GM18520 (cell line): ENCODE results near the gene CTDSP1.

Experiments used
- ATAC-seq: cut with Tn5 transposase; IDR thresholded peaks from one replicate; pipeline ENCODE4 v1.9.1; 2021; ENCODE audit not compliant: unreplicated experiment

The CTDSP1 gene

DNA sequence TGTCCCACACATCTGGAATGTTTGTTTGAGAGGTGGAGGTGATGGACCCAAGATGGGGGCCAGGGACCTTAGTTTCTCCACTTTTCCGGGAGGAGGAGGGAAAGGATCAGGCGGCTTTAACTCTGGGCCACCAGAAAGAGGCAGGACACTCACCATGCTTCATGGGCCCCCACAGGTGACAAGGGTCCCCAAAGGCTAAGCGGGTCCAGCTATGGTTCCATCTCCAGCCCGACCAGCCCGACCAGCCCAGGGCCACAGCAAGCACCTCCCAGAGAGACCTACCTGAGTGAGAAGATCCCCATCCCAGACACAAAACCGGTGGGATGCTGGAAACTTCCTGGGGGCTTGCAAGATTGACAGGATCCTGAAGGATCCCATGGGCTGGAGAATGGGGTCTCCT is 16.9 kb upstream of the CTDSP1 start:
- ATAC-seq = no peak

DNA sequence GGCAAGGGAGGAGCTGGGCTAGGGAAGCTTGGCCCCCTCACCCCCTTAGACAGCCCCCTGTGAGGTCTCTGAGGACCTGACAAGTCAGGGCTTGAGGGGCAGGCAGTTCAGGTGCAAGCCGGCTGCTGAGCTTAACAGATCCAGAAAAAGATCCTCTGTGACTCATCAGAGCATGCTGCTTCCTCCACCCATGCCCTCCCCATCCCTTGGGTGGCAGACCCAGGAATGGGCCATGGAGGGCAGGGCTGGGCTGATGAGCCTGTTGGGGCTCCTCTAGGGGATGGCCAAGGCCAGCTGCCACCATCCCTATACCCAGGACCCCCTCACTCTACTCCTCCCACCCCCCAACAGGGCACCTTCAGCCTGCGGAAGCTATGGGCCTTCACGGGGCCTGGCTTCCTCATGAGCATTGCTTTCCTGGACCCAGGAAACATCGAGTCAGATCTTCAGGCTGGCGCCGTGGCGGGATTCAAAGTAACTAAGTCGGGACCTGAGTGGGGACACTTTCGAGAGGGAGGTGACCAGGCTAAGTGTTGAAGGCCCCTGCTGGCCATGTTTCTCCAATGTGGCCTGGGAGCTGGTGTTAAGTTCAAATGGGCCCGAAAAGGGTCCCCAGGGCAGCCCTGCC is 15.7 kb upstream of the CTDSP1 start:
- no peak for ATAC-seq

DNA sequence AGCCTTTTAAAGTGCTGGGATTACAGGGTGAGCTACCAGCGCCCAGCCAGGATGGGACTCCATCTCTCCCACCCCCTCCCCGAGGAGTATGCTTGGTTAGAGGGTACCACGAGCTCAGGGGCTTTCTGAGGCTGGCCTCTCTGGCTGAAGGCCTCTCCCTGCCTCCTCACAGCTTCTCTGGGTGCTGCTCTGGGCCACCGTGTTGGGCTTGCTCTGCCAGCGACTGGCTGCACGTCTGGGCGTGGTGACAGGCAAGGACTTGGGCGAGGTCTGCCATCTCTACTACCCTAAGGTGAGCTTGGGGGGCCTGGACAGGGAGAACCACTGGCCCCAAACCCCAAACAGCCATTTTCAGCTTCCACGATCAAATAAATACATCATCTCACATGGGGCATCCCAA is 14.7 kb upstream of the CTDSP1 start:
- no peak for ATAC-seq

DNA sequence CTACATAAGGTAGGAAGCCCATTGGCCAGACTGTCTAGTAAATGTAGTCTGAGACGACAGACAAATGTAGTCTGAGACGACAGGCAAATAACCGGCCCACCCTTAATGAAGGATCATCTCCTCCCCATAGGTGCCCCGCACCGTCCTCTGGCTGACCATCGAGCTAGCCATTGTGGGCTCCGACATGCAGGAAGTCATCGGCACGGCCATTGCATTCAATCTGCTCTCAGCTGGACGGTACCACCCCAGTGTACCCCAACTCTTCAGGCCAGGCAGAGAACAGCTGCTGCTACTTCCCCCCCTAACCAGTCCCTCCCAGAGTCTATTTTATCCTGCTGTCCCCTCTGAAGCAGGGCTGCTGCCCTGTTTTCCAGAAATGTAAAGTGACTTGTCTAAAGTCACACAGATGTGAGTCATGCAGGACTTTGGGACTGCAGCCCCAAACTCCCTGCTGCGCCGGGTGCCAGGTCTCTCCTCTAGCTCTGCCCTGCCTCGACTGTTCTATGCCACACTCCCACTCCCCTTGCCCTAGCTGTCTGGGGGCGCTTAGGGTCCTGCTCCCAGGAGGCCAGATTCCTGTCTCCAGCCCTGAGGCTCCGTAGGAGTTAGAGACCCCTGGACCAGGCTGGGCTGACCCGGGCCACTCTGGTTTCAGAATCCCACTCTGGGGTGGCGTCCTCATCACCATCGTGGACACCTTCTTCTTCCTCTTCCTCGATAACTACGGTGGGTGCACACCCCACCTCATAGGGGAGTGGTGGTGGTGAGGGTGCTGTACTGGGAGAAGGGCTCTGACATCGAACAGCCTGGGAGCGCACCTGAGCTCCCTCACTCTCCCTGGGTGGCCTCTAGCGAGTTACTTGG is 12.9 kb upstream of the CTDSP1 start:
- ATAC-seq = no peak

DNA sequence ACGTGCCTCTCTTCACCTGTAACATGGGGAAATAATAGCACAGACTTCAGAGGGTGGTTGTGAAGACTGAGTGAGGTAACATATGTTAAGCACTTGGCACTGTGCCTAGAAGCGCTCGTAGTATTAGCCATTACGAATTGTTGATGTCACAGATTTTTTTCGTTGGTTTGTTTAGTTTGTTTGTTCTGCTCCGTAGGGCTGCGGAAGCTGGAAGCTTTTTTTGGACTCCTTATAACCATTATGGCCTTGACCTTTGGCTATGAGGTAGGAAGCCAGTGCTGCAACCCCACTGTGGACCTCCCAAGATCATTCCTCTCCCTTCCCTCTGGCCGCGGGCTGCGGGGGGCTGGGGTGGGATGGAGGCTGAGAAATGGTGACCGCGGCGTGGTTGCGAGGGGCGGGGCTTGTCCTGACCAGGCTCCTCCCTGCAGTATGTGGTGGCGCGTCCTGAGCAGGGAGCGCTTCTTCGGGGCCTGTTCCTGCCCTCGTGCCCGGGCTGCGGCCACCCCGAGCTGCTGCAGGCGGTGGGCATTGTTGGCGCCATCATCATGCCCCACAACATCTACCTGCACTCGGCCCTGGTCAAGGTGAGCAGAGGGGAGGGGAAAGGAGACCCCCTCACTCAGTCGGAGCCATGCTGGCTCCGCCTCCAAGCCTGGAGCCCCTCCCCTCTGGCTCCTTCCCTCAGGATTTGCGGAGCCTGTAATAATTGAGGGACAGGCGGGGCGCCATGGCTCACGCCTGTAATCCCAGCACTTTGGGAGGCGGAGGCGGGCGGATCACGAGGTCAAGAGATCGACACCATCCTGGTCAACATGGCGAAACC is 12.1 kb upstream of the CTDSP1 start:
- no peak for ATAC-seq

DNA sequence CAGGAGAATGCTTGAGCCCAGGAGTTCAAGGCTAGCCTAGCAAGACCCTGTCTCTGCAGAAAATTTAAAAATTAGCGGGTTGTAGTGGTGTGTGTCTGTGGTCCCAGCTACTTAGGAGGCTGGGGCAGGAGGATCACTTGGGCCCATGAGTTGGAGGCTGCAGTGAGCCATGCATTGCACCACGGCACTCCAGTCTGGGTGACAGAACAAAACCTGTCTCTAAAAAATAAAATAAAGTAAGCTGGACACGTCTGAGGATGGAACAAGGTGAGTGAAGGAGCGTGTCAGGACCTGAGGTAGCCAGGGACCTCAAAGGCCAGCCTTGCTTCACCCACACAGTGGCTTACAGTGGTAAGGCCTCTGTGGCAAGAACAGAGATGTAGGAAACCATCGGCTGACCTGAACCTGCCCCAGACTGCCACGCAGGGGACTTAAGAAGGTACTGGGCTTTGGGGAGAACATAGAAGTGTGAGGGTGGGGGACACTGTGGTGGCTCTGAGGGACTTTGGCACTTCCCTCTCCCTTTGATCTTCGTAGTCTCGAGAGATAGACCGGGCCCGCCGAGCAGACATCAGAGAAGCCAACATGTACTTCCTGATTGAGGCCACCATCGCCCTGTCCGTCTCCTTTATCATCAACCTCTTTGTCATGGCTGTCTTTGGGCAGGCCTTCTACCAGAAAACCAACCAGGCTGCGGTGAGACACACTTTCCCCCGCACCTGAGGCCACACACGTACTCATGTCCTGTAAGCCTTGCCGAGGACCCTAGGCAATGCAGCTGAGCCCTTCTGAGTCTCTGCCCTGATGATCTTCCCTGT is 10.1 kb upstream of the CTDSP1 start:
- ATAC-seq = no peak

DNA sequence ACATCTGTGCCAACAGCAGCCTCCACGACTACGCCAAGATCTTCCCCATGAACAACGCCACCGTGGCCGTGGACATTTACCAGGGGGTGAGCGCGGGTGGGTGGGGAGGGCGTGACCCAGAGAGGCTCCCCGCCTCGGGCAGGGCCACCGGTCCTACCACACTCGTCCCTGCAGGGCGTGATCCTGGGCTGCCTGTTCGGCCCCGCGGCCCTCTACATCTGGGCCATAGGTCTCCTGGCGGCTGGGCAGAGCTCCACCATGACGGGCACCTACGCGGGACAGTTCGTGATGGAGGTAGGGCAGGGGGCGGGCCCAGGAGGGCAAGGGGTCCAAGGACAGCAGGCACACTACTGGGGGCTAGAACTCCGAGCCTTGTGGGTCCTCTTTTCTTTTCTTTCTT is 8.5 kb upstream of the CTDSP1 start:
- ATAC-seq = no peak

DNA sequence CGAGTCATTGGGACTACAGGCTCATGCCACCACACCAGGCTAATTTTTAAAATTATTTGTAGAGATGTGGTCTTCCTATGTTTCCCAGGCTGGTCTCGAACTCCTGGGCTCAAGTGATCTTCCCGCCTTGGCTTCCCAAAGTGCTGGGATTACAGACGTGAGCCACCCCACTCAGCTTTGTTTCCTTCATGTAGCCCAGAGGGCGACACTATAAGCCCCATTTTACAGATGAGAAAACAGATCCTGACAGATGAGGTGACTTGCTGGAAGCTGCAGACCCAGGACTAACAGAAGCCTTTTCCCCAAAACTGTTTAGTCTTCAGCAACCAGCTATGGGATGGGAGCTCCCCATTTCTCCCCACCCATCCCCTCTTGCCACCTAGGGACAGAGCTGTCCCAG is 7.2 kb upstream of the CTDSP1 start:
- ATAC-seq = no peak

DNA sequence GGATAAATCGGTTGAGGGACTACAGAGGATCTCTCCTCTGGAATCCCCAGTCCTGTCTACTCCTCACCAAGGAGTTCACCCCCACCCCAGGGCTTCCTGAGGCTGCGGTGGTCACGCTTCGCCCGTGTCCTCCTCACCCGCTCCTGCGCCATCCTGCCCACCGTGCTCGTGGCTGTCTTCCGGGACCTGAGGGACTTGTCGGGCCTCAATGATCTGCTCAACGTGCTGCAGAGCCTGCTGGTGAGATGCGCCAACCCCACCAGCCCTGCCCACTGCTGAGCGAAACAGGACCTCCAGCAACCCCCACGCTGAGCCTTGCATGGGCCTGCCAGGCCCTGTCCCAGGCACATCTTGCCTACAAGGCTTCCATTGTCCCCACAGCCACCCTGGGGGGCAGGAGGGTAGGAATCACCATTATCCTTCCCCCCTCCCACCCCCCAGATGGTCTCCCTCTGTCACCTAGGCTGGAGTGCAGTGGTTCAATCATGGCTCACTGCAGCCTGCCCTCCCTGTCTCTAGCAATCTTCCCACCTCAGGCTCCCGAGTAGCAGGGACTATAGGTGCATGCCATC is 6.7 kb upstream of the CTDSP1 start:
- no peak for ATAC-seq

DNA sequence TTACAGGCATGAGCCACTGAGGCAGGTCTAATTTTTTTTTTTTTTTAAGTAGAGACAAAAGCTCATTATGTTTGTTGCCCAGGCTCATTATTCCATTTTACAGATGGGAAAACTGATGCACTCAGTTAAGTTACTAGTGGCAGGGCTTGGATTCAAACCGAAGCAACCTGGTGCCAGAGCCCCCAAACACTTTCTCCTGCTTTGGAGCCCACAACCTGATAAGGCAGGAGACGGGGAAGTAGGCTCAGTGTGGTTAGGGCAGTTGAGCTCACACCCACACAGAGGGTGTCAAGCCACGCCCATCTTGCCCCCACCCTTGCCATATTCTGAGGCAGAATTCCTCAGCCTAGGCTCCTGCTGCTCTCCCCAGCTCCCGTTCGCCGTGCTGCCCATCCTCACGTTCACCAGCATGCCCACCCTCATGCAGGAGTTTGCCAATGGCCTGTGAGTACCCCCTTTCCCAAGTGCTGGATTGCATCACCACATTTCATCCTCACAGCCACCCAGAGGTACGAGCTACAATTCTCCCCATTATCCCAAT is 5.8 kb upstream of the CTDSP1 start:
- no peak for ATAC-seq

DNA sequence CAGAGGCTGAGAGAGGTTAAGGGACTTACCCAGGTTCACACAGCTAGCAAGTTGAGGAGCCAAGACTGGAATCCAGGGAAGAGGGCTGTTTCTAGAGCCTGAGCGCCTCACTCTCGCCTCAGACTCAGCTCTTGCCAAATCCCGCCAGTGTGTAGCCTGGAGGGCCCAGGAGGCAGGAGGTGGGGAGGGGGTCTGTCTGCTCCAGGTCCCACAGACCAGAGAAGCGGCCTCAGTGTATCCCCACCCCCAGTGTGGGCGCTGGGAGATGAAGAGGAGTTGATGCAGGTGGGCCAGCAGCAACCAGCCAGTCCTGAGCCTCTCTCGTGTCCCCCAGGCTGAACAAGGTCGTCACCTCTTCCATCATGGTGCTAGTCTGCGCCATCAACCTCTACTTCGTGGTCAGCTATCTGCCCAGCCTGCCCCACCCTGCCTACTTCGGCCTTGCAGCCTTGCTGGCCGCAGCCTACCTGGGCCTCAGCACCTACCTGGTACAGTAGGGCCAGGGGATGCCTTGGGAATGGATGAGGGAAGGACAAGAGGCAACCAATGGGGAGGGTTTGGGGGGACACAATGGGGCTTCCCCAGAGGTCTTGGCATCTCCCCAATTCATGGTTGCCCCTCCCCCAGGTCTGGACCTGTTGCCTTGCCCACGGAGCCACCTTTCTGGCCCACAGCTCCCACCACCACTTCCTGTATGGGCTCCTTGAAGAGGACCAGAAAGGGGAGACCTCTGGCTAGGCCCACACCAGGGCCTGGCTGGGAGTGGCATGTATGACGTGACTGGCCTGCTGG is 5.2 kb upstream of the CTDSP1 start:
- no peak for ATAC-seq

DNA sequence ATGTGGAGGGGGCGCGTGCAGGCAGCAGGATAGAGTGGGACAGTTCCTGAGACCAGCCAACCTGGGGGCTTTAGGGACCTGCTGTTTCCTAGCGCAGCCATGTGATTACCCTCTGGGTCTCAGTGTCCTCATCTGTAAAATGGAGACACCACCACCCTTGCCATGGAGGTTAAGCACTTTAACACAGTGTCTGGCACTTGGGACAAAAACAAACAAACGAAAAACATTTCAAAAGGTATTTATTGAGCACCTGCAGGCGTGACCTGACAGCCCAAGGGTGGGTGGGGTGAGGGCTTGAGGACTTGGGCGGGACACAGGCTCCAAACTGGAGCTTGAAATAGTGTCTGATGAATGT is 4.6 kb upstream of the CTDSP1 start:
- ATAC-seq = no peak

DNA sequence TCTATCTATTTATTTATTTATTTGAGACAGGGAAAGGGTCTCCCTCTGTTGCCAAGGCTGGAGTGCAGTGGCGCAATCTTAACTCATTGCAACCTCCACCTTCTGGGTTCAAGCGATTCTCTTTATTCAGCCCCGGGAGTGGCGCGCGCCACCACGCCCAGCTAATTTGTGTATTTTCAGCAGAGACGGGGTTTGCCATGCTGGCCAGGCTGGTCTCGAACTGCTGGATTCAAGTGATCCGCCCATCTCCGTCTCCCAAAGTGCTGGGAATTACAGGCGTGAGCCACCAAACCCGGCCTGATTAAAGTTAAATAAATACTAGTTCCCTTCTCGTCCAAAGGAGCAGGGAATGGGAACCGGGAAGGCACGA is 4.2 kb upstream of the CTDSP1 start:
- ATAC-seq = no peak

DNA sequence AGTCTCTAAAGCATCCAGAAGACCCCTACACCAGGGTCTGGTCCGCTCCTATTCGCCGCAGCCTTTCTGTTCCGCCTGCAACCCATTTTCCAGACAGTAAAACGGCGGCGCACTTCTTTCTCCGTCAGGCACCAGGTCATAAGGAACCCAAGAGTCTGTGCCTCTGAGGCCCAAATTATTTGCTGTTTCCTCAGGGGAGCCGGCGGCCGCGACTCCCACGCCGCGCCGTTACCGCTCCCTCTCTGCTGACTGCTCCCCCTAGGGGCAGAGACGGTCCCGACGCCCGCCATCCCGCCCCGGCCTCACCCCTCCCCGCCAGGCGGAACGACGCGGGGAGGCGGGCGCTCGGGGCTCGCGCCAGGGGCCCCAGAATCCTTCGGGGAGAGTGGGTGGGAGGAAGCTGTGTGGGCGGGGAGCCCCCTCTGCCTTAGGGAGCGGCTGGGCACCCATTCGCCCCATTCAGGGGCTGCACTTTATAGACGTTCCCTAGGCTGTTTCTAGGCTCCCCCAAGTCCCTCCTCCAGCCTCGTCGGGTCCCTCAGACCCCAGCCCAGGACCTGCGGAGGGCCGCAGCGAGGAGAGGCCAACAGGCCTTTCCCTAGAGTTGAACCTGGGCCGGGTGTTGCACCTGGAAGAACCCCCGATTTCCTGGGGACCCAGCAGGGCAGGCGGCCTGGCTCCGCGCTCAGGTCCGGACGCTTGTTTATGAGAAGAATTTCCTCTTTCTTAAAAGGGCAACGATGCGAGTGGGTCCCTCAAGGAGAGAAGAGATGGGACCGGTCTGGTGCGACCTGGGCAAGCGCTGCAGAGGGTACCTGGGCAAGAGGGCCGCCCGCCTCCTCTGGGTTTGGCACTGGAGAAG is 3.6 kb upstream of the CTDSP1 start:
- peak; percentile 46 for ATAC-seq

DNA sequence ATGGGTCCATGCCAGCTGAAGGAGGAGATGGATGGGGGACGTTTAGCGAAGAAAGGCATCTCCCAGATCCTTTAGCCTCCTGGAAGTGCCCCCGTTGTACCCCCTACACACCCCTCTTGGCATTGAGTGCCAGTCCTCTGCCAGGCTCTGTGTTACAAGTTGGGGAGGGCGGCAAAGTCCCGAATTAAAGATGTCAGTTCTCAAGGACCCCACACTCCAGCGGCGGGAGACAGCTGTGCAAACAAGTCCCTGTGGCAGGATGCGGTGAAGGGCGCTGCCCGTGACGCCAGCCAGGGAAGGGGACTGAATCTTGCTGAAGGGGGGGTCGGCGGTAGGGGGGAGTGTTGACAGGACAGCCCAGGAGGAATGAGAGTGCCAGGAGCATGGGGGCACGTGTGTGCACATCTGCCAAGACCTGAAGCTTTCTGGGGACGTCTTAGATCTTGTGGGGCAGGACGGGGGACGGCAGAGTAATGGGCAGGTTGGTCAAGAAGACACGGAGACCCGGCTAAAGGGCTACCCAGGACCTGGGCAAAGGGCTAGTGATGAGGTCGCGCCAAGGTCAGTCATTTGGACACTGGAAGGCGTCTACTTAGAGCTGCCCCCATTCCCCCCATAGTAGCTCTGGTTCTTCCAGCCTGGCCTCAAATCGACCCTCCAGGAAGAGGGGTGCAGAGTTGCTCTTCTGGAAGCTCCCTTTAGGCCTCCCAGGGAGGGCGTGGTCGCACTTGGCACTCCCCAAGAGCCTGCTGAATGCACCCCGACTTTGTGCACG is 2.8 kb upstream of the CTDSP1 start:
- no peak for ATAC-seq

DNA sequence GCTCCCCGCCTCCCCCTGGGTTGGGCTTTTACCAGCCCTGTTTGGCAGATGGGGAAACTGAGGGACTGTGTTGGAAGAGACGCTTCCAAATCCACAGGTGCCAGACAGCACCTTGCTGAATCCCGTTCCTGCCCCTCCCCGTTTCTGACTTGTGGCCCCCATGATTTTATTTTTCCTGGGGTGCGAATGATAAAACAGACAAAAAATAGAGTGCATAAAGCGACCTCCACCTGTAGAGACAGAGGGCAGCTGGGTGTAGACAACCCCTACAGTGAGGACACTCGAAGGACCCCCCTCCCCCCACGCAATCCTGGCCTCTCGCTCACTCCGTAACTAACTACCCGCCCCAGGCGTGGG is 2.2 kb upstream of the CTDSP1 start:
- ATAC-seq = no peak

DNA sequence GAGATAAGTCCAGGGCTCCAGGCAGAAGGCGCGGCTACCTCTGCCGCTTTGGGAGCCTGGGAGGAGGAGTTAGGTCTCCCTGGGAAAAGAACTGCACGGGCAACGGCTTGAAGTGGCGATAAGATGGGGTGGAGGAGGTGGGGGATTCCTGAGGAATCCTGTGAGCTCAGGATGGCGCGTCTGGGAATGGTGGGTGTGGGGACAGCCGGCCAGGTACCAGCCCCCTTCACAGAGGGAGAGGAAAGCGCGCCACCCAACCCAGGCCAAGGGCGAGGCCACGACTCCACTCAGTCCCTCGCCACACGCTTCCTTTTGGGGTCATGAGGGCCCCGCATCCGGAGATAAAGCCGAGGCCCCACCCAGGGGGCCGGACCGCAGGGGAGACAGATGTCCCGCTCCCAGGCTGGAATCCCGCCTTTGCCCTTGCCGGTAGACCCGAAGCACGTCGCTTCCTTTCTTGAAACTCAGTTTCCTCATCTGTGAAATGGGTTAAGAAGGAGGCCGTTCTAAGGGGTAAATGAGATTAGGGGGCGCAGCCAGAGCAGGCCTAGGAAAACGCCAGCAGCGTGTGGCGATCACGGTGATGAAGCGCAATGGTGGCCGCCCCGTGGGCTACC is 1.7 kb upstream of the CTDSP1 start:
- no peak for ATAC-seq
